T follicular helper cell (primary cell): Measurements from ENCODE around the gene PCBP2.
A peak's percentile ranks its signal among the peaks of the same experiment; 100 is the strongest.

ENCODE experiments used
- DNase-seq: peaks from one replicate; pipeline ENCODE4 v3.0.0-alpha.2; 2020; ENCODE audit warnings: low read depth

PCBP2 gene

DNA sequence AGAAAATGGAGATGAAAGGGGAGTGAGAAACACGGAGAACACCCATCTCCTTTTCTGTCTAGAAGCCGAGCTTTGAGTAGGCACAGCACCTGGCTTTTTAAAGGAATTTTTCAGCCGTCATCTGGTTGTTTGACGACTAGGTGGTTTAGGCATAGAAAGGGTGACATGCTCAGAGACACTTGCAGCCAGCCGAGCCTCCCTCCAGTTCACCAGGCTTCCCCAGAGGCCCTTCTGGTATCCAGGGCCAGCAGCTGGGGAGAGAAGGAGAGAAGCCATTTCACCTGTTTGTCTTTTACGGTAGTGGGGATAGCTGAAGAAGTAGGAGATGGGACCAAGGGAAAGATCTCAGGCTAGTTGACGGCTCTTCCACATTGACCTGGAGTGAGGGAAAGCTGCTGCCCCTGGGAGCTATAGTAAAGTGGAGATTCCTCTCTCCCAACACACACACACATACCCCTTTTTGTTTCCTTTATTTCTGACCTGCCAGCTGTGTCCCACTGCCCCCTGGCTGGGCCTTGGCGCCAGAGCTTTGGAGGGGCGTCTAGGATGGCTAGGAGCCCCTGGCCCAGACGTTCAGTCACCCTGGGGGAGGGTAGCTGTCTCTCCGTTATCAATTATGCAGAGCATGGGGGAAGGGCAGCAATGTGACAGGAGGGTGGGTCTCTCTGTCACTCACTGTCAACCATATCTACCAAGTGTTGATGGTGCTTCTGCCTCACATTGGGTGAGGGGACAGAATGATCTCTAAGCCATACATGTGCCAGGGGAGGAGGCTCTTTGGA, 41.9 kb downstream of the PCBP2 start:
- DNase-seq = no peak

DNA sequence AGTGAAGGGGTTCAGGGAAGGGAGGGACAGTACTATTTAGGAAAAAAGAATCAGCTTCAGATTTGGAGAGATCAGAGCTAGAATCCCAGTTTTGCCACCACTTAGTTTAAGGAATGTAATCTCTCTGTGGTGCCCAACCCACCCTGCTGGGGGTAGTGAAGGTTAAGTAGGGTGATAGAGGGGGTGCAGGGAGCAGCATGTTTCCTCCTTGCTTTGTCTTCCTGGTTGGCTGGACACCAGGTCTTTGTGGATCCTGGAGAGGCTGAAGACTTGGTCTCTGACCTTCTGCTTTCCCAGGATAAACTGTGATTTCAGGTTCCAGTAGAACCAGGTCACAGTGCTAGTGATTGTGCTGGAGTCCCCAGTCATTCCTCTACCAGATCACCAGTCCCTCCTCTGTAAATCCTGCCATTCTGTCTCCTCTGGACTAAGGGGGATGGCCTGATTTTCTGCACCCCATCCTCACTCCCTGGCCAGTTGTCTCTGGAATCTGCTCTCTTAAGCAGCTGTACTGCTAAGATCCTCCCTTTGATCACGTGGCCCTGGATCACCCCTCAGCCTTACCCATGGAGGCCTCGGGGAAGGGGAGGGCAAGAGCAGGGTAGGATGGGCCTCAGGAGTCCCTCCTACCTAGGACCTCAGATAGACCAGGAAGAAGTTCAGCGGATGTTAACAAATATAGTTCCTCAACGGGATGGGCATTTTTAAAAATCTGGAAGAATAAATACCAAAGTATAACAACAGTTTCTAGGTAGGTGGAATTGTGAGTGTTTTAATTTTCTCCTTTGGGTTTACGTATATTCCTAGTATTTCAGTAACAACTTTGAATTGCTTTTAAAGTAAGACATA, 44.2 kb downstream of the PCBP2 start:
- DNase-seq = no peak

DNA sequence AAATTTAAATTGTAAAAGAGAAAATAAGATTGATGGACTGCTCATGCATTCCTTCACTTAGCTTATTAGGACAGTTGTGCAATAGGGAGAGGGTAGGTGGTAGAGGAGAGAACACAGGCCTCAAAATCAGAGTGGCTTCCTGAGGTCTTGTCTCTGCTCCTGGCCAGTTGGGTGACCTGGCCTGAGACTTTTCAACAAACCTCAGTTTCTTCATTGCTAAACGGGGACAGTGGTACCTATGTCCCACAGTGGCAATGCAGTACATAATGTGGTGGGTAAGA, 44.8 kb downstream of the PCBP2 start:
- DNase-seq = no peak

DNA sequence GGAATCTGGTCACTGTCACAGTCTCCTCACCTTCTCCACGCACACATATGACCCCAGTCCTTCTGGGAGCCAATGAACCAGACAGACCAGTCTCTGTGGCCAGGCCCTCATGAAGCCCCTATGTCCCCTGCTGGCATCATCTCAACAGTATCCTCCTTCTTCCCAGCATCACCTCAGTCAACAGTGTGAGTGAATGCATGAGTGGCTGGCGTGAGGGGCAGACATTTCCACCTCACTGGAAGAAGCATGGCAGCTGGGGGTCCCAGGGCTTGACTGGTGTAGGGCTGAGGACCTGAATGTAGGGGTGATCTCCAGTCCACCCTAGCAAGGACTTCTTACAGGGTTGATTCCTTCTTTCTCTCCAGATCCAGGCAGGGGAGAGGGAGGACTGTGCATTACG, 45.6 kb downstream of the PCBP2 start:
- no peak for DNase-seq

GRCh38 chr12:53498235-53498630, 46.3 kb downstream of the PCBP2 start:
- DNase-seq = no peak

GRCh38 chr12:53499266-53500141, 47.6 kb downstream of the PCBP2 start, which contains the start of gene MAP3K12:
Gene MAP3K12, minus strand, starts transcription at chr12:53499458. Its CDS starts 12,067 bp downstream, at chr12:53487391.
- DNase-seq = peak; percentile 35

- DNase-seq = no peak
Observed at GRCh38 chr12:53500142-53500775, 48.4 kb downstream of the PCBP2 start.

DNA sequence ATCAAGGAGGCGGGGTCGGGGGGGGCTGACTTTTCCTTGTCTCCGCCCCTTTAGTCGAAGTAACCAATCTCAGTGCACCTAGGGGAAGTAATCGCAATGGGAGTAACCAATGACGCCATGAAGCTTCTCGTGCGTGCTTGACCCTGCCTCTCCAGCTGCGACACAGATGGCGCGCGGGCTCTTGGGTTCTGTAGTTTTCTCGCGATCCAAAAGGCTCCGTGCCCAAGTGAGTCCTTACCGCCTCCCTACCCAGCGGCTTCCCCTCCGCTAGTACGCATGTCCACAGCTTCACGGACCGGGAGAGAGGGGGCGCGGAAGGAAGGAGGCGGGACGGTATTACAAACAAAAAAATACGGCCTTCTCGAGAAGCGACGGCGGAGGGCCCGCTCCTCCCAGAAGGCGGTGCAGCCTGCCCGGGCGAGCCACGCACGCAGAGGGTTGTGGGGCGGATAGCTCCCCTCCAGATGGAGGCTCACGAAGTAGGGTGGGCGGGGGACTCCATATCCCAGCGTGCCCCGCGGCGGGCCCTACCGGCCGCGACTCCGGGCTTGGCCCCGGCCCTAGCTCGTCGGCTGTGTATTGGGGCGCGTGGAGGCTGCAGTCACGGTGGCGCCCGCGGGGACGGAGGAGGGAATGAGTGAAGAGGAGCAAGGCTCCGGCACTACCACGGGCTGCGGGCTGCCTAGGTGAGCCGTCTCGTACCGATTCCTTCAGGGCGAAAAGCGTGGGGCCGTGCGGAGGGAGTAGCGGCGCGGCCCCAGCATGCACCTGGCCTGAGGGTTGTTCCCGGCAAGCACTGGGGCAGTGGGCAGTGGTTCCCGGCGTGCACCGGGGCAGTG, 49.1 kb downstream of the PCBP2 start, which contains the start of gene TARBP2:
TARBP2 (plus strand) TSS at position 508 of the 839 bp plus-strand sequence; CDS start at position 634, 126 bp downstream.
- DNase-seq = peak; percentile 97

GRCh38 chr12:53501615-53502181, 49.8 kb downstream of the PCBP2 start:
- no peak for DNase-seq

GRCh38 chr12:53502331-53502730, 50.4 kb downstream of the PCBP2 start:
- DNase-seq = no peak

GRCh38 chr12:53502983-53503728, 51.3 kb downstream of the PCBP2 start:
- no peak for DNase-seq

GRCh38 chr12:53504004-53504920, 52.4 kb downstream of the PCBP2 start:
- DNase-seq = no peak

- no peak for DNase-seq
Observed at GRCh38 chr12:53505086-53505485, 53.2 kb downstream of the PCBP2 start.

DNA sequence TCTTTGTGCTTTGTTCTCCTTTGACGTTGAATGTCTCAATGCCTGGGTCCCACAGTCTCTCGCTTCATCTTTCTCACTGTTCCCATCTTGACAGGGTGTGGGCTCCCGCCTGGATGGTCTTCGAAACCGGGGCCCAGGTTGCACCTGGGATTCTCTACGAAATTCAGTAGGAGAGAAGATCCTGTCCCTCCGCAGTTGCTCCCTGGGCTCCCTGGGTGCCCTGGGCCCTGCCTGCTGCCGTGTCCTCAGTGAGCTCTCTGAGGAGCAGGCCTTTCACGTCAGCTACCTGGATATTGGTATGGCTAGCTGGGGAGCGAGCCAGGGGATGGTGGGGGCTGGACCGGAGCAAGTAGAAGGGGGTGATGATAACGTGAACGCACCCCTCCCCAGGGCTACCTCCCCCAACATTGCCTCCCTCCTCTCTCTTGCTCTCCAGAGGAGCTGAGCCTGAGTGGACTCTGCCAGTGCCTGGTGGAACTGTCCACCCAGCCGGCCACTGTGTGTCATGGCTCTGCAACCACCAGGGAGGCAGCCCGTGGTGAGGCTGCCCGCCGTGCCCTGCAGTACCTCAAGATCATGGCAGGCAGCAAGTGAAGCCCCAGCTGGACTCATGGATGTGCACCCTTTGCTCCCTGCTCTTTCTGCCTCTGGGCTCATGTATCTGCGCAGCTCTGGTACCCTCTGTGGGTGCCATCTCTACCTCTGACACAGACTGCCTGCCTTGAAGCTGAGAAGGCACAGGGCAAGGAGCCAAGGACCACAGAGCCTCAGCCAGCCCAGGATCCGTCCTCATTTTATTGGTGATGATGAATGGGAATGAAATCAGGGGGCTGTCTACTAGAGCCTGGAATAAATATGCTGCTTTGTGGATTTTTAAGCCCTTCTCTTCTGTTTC, 53.9 kb downstream of the PCBP2 start:
- no peak for DNase-seq

DNA sequence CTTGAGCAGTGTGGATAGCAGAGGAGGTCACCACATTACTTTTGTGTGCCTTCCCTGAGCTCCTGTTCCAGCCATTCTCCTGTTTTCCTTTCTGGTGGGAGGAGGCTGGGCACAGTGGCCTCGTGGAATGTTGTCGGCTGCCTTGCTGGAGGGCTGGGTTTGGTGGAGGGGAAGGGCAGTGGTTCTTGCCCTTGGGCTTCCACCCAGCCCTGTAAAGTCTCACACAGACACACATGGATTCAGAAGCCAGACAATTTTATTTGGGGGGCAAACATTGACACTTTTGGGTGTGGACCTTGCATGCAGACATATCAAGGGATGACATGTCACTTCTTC, 54.5 kb downstream of the PCBP2 start:
- DNase-seq = no peak

GRCh38 chr12:53506881-53507602, 55.1 kb downstream of the PCBP2 start, which contains the start of gene NPFF:
Gene NPFF, minus strand, starts transcription at chr12:53507484. Its CDS starts 10 bp downstream, at chr12:53507474.
- DNase-seq = no peak

- DNase-seq = no peak
Observed at GRCh38 chr12:53507603-53507885, 55.6 kb downstream of the PCBP2 start.
